Heart left ventricle (tissue), 16 donors: ENCODE measurements around the gene PACSIN3. TPM values are rescaled to one million over a fixed set of nuclear protein-coding genes. Genes with fewer than 3 reads are reported as not detected.

Experiments used
- ATAC-seq, 4 donors: fragments of 200-7000 bp; cut with Tn5 transposase; one replicate each; pipeline ENCODE4 v1.9.1; 2020 to 2022; ENCODE audit warnings: moderate library complexity in 4 of 4, mild to moderate bottlenecking in 3 of 4, moderate number of reproducible peaks in 1 of 4
- DNase-seq, 5 donors: peaks; one replicate each; pipeline ENCODE4 v3.0.0-alpha.2; 2020
- H3K27ac ChIP-seq, 12 donors: fragments of 200-600 bp; sonication (generic) in 4 of 12; one replicate each; pipeline versions ENCODE4 v1.5.0 to v1.8.0; 2016 to 2022; ENCODE audit warnings: mild to moderate bottlenecking in 2 of 12
- H3K27me3 ChIP-seq, 9 donors: fragments of 200-600 bp; sonication (generic) in 2 of 9; one replicate each; pipeline versions ENCODE4 v1.5.1 to v1.8.0; 2016 to 2022; ENCODE audit warnings: mild to moderate bottlenecking in 3 of 9
- H3K36me3 ChIP-seq, 9 donors: fragments of 200-600 bp; sonication (generic) in 2 of 9; one replicate each; pipeline versions ENCODE4 v1.5.0 to v1.8.0; 2018 to 2022; ENCODE audit warnings: mild to moderate bottlenecking in 2 of 9
- H3K4me1 ChIP-seq, 12 donors: fragments of 200-600 bp; sonication (generic) in 4 of 12; one replicate each; pipeline versions ENCODE4 v1.5.0 to v1.8.0; 2016 to 2022; ENCODE audit warnings: mild to moderate bottlenecking in 3 of 12
- H3K4me3 ChIP-seq, 12 donors: fragments of 200-600 bp; sonication (generic) in 4 of 12; one replicate each; pipeline versions ENCODE4 v1.5.0 to v1.8.0; 2017 to 2022; ENCODE audit warnings: mild to moderate bottlenecking in 9 of 12, moderate library complexity in 4 of 12
- H3K9me3 ChIP-seq, 12 donors: fragments of 200-600 bp; sonication (generic) in 4 of 12; one replicate each; pipeline versions ENCODE4 v1.5.0 to v1.8.0; 2016 to 2022; ENCODE audit warnings: mild to moderate bottlenecking in 1 of 12
- CTCF ChIP-seq, 12 donors: fragments of 200-600 bp; sonication (generic) in 4 of 12; IDR thresholded peaks; one replicate each; pipeline versions ENCODE4 v1.5.0 to v1.8.0; 2018 to 2022; ENCODE audit warnings: antibody characterized with exemption in 12 of 12, mild to moderate bottlenecking in 5 of 12
- POLR2A ChIP-seq, 2 donors: fragments of 450-650 bp; IDR thresholded peaks; one replicate each; pipeline ENCODE4 v1.6.1; 2017; ENCODE audit warnings: antibody characterized with exemption in 2 of 2, mild to moderate bottlenecking in 2 of 2, moderate library complexity in 2 of 2
- WGBS, 4 donors: extraction: QIAGEN DNeasy Blood & Tissue Kit in 2 of 4; methylation state at CpG; one replicate each; pipeline versions ENCODE4 v1.1.5 to v1.1.7; 2013 to 2018; 5-methylcytosine and 5-hydroxymethylcytosine counted together
- intact Hi-C, 10 donors: fragments of 100-400 bp; cut with DNase I; formaldehyde crosslinking; loops; one replicate each; pipeline versions ENCODE4 v1.11.1 to v1.14.2; 2022
- polyA plus RNA-seq, 2 donors: library from polyadenylated mRNA; stranded (reverse); fragments of 200-250 nt; gene quantifications; one replicate each; pipeline ENCODE4 v1.2.3, GENCODE V29; 2013
- total RNA-seq, 9 donors: library from RNA; depleted of rRNA in 2 of 9; stranded (reverse); fragments of >200 nt in 2 of 9; fragmentation: NEBNext Ultra II Directional in 3 of 9; extraction: Animal tissue kit (Norgen Biotek cat#: 25700) in 3 of 9; gene quantifications; one replicate each; pipeline versions ENCODE4 v1.1.0 to v1.2.4, GENCODE V29; 2016 to 2023
- donor health status: ischemic (EF 13 %, LVEDD 7.1; RV severe dilation, severe dysfunction).
- donor health status: healthy with polysubstance abuse.
- donor health status: DM: no; HTN: yes; CAD: no.
- donor health status: DM: no; HTN: no; CAD: no.
- donor health status: ischemic (EF 25% LVEDD 6.9; RV normal size, moderate dysfunction).
- donor health status: ischemic (EF 25% LVEDD 5.7; RV mildly dilated, moderate dysfunction).
- donor health status: healthy.
- donor health status: DM: yes; HTN: yes; CAD: no.
- donor health status: ischemic (EF 35%, LVEDD 5.7; RV mildly dilated, moderate dysfunction).
- donor health status: nonischemic (EF 11% LVEDD 7.7; RV severe dilation, severe dysfunction).
- donor health status: DM: yes; HTN: yes; CAD: no.
- donor health status: PGD.
- donor health status: ischemic (EF 29% LVEDD 5.4; RV normal size, mild dysfunction).
- donor health status: nonischemic (EF 23%, LVEDD 6.1; RV moderate dilation, normal function).

PACSIN3 gene
- total and polyA plus RNA-seq, 11 donors: 123 to 330 (median 211) TPM

- TF ChIP-seq POLR2A (IDR thresholded peaks at IDR 0.05): no peak
- TF ChIP-seq CTCF (IDR thresholded peaks at IDR 0.05): no peak
- ATAC-seq: no peak
- intact Hi-C loops: no loop called here
Observed at GRCh38 chr11:47165253-47165840, 20.9 kb downstream of the PACSIN3 start.

GRCh38 chr11:47164321-47164720, 21.9 kb downstream of the PACSIN3 start:
- 62 to 82% (median 66%) methylated on average over 3 to 4 of the region's 4 CpGs for WGBS, 4 donors
- no peak for TF ChIP-seq CTCF (IDR thresholded peaks at IDR 0.05)
- TF ChIP-seq POLR2A (IDR thresholded peaks at IDR 0.05): no peak
- Histone ChIP-seq H3K4me3 (no peak overlapping the region), H3K9me3 (no peaks in the 10 kb centered on the region), H3K4me1 (peaks cover 0 to 30% (median 6%) of the 10 kb centered on the region in 12 donors), H3K27ac (no peak overlapping the region), H3K27me3 (no peaks in the 10 kb centered on the region), H3K36me3 (peaks cover 4 to 72% (median 62%) of the 10 kb centered on the region in 9 donors)
- ATAC-seq: no peak
- no peak for DNase-seq
- intact Hi-C loops: no loop called here

More at GRCh38 chr11:47165253-47165840, 20.9 kb downstream of the PACSIN3 start:
- no peak overlapping the region for H3K4me3 ChIP-seq
- H3K36me3 ChIP-seq: peaks cover 4 to 80% (median 71%) of the 10 kb centered on the region in 9 donors
- H3K27ac ChIP-seq: no peak overlapping the region
- no peaks in the 10 kb centered on the region for H3K27me3 ChIP-seq
- no peak for DNase-seq
- H3K4me1 ChIP-seq: peaks cover 0 to 30% (median 6%) of the 10 kb centered on the region in 12 donors
- H3K9me3 ChIP-seq: no peaks in the 10 kb centered on the region
- 84 to 93% (median 90%) methylated on average over 16 of the region's 16 CpGs for WGBS, 4 donors

GRCh38 chr11:47163898-47164297, 22.3 kb downstream of the PACSIN3 start:
- Histone ChIP-seq H3K36me3 (peaks cover 4 to 72% (median 58%) of the 10 kb centered on the region in 9 donors), H3K4me1 (peaks cover 0 to 30% (median 6%) of the 10 kb centered on the region in 12 donors), H3K27me3 (no peaks in the 10 kb centered on the region), H3K27ac (no peak overlapping the region), H3K4me3 (no peak overlapping the region), H3K9me3 (no peaks in the 10 kb centered on the region)
- WGBS, 4 donors: 84 to 88% (median 87%) methylated on average over 15 of the region's 15 CpGs
- TF ChIP-seq POLR2A (IDR thresholded peaks at IDR 0.05) (no peak), CTCF (IDR thresholded peaks at IDR 0.05) (no peak)
- DNase-seq (no peak), ATAC-seq (no peak)
- intact Hi-C loops: no loop called here

DNA sequence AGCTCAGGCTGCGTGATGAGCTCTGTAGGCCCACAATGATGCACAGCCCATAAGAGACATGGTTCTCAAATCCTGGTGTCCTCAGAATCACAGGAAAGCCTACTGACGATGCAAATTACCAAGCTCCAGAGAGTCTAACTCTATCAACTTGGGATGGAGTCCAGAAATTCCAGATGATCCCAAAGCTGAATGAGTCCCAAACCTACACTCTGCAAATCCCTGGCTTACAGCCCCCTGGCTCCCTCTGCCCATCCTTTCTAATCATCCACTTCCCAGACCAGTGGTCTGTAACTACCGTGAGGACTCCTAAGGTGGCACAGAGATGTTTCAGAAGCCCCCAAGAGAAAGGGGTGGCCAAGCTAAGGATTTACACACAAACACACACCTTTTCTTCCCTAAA, 23.0 kb downstream of the PACSIN3 start:
- Histone ChIP-seq H3K4me3 (no peak overlapping the region), H3K27me3 (no peaks in the 10 kb centered on the region), H3K9me3 (no peaks in the 10 kb centered on the region), H3K27ac (no peak overlapping the region), H3K36me3 (peaks cover 4 to 71% (median 51%) of the 10 kb centered on the region in 9 donors), H3K4me1 (peaks cover 0 to 30% (median 6%) of the 10 kb centered on the region in 12 donors)
- no peak for ATAC-seq
- intact Hi-C loops: no loop called here
- 16 to 34% (median 31%) methylated on average over 3 of the region's 3 CpGs for WGBS, 4 donors
- TF ChIP-seq POLR2A (IDR thresholded peaks at IDR 0.05): no peak
- no peak for TF ChIP-seq CTCF (IDR thresholded peaks at IDR 0.05)
- no peak for DNase-seq
